EH (cell line): Measurements from ENCODE around the gene RPA4.
"Not testable (repeated sequence)": the region's sequence is repeated elsewhere in the genome, so short reads cannot be mapped to it uniquely, and the experiment has no call there.

Experiments used
- DNase-seq: peaks from one replicate; pipeline ENCODE4 v3.0.0-alpha.2; 2015; ENCODE audit warnings: low read depth

The RPA4 gene, protein sequence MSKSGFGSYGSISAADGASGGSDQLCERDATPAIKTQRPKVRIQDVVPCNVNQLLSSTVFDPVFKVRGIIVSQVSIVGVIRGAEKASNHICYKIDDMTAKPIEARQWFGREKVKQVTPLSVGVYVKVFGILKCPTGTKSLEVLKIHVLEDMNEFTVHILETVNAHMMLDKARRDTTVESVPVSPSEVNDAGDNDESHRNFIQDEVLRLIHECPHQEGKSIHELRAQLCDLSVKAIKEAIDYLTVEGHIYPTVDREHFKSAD

DNA sequence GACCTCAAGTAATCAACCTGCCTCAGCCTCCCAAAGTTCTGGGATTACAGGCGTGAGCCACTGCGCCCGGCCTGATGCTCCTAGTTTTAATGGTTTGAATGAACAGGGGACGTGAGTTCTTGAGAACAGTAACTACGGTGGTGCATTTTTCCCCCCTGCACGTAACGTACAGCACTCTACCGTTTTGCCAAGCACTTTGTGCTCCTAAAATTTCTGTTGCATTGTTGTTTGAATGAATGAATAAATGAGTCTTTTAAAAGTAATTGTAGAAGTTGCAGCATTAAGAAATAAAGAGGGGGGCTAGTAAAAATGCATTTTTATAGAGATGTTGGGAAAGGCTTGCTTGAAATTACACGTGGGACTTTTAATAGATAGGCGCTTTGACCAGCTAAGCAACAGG lies at the start of gene RPA4:
Gene RPA4 (plus strand): TSS at position 301 of the 400 bp plus-strand sequence. CDS start 403 bp downstream, outside the sequence.
- no peak for DNase-seq

DNA sequence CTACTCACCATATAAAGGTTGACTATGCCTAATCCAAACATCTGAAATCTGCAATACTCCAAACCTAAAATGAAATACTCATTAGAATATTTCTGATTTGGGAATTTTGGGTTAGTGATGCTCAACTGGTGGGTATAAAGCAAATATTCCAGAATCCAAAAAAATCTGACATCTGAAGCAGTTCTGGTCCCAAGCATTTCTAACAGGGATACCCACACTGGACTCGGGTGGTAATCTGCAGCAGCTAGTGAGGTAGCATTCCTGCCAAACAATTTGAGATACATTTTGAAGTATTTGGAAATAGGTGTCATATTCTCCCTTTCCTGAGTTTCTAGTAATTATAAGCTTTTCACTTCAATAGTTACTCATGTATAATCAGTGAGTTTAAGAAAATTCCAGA lies 49.6 kb upstream of the RPA4 start:
- no peak for DNase-seq

DNA sequence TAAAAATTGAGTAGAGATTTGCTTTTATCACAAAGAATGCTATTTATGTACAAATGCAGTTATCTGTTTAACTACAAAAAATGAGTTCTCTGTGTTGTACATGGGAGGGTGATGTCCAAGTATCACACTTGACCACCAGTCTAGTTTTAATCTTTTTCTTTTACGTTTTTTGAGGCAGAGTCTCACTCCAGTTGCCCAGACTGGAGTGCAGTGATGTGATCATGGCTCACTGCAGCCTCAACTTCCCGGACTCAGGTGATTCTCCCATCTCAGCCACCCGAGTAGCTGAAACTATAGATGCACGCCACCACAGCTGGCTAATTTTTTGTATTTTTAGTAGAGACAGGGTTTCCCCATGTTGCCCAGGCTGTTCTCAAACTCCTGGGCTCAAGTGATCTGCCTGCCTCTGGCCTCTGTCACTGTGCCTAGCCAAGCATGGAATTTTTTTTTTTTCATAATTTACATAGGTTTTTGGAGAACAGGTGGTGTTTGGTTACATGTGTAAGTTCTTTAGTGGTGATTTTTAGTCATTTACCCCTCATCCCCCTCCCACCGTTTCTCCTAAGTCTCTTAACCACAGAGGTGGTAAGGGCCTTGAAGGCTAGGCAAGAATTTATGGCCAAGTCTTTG lies 47.9 kb upstream of the RPA4 start:
- DNase-seq: no peak

DNA sequence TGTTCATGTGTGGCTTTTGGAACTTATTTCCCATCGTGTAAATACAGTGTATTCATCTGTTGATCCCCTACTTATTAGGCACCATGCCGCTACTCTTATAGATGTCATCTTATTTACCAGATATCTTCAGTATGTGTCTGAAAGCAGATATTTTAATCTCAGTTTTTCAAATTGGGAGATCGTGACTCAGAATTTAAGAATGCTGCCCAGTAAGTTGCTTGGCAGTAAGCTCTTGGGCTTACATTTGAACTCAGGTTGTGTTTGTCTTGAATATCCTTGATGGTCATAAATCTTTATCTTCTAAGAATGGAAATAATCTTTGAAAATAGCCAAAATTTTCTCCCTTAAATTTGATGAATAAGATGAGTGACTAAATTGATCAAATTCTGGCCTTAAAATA lies 45.9 kb upstream of the RPA4 start:
- DNase-seq: peak; percentile 41

DNA sequence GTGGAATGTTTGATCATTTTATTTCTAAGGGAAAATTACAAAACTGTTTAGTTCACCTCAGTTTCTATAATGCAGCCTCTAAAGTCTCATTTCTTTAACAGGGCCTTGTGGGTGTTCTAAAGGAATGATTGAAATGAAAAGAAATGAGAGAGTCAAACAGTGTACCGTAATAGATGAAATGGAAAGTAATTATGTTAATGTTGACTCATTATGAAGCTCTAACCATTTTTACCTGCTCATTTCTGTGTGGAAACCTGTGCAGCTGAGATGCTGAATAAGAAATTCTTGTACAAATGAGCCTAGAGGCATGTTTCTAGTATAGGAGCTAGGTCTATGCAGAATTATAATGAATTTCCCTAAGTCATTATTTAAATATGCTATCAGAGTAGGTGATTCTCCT lies 45.2 kb upstream of the RPA4 start:
- no peak for DNase-seq

DNA sequence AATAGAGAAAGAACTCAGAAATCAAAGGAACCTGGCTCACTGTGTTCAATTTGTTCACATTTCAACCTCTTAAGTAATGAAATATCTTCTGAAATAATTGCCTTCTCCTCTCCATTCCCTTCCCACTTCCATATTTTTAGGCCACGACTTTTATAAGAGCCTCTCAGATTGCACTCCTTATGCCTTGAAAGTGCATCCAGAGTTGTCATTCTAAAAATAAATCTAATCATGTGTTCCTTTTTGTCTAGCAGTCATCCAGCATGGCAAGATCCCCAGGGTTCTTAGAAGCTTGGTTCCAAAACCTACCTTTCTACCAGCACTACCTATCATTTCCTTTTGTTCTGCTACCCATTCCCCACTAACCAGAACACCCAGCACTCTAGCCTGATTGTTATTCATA lies 42.4 kb upstream of the RPA4 start:
- no peak for DNase-seq

DNA sequence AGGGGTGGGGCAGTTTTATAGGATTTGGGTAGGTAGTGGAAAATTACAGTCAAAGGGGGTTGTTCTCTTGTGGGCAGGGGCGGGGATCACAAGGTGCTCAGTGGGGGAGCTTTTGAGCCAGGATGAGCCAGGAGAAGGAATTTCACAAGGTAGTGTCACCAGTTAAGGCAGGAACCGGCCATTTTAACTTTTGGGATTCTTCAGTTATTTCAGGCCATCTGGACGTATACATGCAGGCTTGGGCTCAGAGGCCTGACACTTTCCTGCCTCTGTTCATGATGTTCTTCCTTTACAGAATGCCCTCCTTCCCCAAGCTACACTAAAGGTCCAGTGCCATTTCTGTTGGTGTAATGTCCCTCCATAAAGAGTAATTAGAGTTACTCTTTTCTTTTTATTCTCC lies 41.8 kb upstream of the RPA4 start:
- not testable (repeated sequence) for DNase-seq

DNA sequence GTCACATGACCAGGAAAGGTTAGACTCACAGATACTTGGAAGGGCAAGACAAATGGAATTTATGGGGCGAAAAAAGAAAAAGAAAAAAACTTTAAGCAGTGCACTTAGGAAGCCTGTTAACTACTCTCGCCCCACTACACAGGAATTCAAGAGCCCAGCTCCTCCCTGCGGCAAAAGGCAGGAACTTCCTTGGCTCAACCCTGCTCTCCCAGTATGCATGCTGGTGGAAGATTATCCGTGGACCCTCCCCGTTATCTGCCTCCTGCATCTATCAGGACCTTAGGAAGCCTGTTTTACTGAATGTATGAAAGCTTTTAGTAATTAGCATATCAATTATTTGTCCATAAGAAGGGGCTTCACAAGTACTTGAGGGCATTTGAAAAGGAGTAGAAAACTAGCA lies 40.1 kb upstream of the RPA4 start:
- DNase-seq: peak; percentile 11

DNA sequence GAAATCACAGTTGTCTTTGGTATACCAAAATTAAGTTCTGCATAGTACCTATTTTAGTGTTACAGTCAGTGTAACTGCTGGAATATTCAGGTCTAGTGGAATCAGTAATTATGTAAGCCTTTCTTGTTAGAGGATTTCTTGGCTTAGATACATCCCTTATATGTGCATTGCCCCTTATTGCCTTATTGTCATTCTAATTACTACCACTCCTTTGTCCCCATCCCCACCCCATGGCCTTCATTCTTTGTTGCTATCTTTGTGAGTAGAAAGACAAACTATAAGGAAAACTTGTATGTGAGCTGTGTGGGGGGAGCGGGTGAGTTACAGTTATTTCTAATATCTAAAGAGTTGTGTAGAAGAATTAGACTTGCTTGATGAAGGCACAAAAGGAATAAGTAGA lies 36.9 kb upstream of the RPA4 start:
- DNase-seq: no peak

DNA sequence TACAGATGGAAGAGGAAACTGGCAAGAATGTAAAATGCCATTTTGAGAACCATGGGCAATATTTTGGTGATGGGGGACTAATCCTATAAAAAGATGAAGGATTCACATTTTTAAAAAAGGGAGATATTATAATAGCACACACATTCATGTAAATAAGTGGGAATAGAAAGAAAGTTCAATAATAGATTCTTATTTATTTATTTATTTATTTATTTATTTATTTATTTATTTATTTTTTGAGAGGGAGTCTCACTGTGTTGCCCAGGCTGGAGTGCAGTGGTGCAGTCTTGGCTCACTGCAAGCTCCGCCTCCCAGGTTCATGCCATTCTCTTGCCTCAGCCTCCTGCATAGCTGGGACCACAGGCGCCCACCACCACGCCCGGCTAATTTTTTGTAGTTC lies 24.3 kb upstream of the RPA4 start:
- DNase-seq: not testable (repeated sequence)

DNA sequence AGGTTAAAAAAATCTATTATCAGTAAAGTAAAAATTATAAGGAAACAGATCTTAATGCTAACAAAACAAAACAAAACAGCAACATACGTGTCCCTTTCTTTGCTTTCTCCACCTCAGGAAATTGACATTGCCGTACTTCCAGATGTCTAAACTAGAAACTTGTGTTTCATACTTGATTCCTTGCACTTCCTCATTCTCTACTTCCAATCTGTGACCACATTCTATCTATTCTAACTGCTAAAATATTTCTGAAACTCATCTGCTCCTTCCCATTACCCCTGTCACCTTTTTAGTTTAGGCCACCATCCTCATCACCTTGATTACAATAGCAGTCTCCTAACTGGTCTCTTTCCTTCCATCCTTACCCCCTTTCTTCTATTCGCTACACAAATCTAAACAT lies 22.5 kb upstream of the RPA4 start:
- no peak for DNase-seq

DNA sequence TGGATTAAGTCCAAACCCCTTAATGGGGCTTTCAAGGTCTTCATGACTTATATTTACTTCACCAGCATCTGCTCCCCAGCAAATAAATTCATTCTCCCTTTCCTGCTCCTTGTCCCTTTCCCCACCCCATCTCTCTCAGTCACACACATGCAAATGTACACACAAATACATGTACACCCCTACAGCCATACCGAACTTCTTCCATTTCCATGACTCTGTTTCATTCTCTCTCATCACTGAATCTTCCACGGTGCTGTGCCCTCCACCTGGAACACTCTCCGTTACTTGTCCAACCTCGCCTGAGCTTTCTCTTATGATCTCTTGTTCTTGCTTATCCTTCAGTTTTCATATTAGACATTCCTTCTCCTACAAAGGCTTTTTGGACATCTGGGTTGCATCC lies 22.0 kb upstream of the RPA4 start:
- DNase-seq: no peak

DNA sequence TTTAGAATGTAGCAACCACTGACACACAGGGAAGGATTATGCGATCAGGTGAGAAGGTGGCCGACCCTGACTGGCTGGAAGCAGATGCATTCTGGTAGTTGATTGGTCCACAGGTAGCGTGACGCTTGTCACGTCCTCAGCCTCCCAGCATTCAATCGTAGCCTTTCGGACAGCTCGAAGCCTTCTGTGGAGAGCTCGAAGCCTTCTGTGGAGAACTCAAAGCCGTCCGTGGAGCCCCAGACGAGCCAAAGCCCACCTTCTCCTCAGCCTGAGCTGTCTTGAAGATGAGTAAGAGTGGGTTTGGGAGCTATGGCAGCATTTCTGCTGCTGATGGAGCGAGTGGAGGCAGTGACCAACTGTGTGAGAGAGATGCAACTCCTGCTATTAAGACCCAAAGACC lies 319 bp downstream of the RPA4 start:
- DNase-seq: no peak

DNA sequence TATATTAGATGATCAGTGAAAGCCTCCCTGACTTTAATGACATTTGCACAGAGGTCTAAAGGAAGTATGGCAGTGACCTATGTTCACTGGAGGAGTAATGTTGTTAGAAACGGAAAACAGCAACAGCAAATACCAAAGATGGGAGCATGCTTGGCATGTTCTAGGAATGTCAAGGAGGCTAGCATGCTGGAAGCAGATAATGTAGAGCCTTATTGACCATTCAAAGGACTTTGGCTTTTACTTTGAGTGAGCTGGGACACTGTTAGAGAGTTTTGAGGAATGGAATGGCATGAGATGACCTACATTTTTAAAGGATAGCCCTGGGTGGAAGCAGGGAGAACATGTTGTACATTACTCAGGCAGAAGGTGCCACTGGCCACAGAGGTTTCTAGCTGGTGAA lies 6.0 kb downstream of the RPA4 start:
- DNase-seq: peak; percentile 36

DNA sequence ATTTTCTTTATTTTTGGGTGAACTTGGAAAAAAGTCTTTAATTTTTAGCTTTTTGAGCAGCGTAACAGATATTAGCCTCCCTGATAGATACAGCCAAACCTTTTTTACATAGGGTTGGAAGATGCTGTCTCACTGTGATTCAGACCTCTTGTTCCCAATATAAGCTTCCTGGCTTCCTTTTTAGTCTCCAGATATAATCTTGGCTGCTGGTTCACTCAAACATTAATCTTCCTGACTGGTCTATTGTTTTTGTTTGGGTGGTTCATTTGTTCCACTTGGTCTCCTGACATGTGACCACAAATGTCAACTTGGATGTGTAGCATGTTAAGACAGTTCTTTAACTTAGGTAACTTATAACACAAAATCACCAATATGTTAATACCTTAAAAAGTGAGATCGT lies 23.0 kb downstream of the RPA4 start:
- peak; percentile 24 for DNase-seq

DNA sequence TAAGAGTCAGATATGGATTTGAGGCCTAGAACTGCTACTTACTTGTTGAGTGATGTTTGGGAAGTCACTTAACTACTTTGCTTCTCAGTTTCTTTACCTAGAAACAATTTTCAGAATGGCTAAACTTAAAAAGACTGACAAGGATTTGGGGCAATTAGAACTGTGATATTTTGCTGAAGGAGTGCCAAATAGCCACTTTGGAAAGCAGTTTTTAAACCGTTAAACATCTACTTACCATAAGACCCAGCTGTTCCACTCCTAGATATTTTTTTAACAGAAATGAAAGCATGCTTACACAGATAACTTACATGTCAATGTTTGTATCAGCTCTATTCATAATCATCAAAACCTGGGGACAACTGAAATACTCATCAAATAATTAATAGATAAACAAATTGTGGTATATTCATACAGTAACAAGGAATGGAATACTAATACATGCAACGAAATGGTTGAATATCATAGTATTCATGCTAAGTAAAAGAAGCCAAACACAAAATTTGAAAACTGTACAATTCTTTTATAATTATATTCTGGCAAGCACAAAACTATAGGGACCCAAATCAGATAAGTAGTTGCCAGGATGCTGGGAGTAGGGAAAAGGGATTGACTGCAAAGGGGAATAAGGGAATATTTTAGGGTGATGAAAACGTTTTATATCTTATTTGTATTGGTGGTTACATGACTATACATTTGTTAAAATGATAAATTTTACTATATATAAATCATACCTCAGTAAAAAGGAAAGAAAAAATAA lies 24.0 kb downstream of the RPA4 start:
- no peak for DNase-seq

DNA sequence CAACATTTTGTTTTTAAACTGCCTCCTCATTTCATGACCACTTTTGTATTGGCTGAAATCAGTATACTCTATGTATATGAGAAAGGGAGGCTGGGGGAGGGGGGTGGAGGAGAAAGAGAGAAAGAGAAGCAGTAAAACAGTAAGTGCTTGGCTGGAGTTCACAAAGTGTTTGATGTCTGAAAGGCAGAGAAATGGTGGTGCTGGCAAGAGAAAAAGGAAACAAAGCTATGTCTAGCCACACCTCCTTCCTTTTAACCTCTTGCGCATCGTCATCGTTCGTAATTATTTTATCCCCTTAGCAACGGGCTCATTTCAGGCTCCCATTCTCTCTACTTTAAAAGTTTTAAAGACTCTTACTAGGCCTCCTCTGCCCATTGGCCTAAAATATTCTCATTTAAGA lies 25.6 kb downstream of the RPA4 start:
- no peak for DNase-seq

DNA sequence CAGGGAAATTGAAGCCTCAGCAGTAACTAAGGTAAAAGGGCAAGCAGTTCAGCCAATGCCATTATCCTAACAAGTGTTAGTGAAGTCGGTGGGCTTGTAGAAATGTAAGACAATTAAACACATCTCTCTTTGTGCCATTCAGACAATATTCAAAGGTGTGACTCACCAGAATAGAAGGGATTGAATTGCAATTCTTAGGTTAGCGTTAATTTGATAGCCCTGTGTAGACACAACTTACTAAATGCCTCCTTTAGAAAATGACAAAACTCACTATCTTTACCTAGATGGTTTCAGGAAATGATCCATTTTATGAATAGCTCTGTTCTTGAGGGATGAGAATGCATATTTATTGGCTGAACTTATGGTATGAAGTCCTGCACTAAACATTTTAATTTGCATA lies 35.2 kb downstream of the RPA4 start:
- DNase-seq: no peak

DNA sequence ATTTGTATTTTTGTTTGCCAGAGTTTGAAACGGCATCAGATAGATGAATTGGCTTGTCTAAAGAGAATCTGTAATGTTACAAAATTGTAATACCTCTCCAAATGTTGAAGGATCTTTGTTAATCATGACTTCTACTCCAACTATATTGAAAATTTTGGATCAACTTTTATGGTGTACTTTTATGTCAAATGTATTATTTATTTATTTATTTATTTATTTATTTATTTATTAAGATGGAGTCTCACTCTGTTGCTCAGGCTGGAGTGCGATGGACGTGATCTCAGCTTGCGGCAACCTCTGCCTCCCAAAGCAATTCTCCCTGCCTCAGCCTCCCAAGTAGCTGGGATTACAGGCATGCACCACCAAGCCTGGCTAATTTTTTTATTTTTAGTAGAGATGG lies 36.0 kb downstream of the RPA4 start:
- no peak for DNase-seq

DNA sequence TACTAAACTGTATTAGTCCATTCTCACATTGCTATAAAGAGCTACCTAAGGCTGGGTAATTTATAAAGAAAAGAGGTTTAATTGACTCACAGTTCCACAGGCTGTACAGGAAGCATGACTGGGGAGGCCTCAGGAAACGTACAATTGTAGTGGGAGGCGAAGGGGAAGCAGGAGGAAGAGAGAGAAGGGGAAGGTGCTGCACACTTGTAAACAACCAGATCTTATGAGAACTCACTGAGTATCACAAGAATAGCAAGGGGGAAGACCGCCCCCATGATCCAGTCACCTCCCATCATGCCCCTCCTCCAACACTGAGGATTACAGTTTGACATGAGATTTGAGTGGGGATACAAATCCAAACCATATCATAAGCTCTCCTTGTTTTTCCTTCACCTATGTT lies 40.9 kb downstream of the RPA4 start:
- no peak for DNase-seq

DNA sequence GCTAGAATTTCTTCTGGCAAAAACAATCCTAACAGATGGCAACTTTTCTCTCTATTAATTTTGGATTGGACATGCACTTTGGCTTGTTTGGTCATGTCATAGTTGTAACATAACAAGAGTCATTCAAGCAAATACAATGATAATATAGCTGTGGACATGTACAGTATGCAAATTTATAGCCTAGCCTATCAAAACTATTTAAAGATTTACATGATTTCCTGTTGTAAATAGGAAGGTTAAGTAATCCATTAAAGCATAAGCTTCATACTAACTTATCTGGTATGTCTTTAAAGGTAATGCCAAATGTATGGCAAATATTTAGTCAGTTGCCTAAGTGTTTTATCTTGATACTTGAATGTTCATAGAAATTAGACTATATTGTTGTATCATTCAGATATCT lies 45.3 kb downstream of the RPA4 start:
- DNase-seq: peak; percentile 1
